Regular cardiac myocyte (primary cell): ENCODE results near the gene BUB1B. TPM values are rescaled to one million over a fixed set of nuclear protein-coding genes. Genes with fewer than 3 reads are reported as not detected.

Source experiments
- total RNA-seq: library from RNA; depleted of rRNA; stranded (reverse); fragments of >200 nt; gene quantifications from 2 replicates; pipeline ENCODE4 v1.2.3, GENCODE V29; 2014

BUB1B gene
- 2.8 and 37.4 TPM in 2 replicates for total RNA-seq

GRCh38 chr15:40160689-40161688 is at the start of gene BUB1B:
Gene BUB1B (plus strand): TSS chr15:40161069. CDS start chr15:40161221, 152 bp downstream.

GRCh38 chr15:40238532-40239403 is 77.9 kb downstream of the BUB1B start, which contains the start of gene PAK6:
Gene PAK6 (plus strand): TSS chr15:40239063. CDS start chr15:40264786, 25,723 bp downstream.

Other genes starting within 250 kb of the BUB1B start
- 136 and 250 TPM in 2 replicates for gene GPR176, start 240.8 kb upstream of the BUB1B start, total RNA-seq
- gene EIF2AK4, start 227.0 kb upstream of the BUB1B start, total RNA-seq, result 82.6 and 98.5 TPM in 2 replicates
- 158 and 237 TPM in 2 replicates for gene SRP14, start 121.9 kb upstream of the BUB1B start, total RNA-seq
- 0.19 and 2.5 TPM in 2 replicates for gene BMF, start 52.2 kb upstream of the BUB1B start, total RNA-seq
- 0.56 TPM in 1 of 2 replicates, not detected in the other for gene PAK6, start 78.0 kb downstream of the BUB1B start, total RNA-seq
- not detected in 2 replicates for gene ANKRD63, start 122.0 kb downstream of the BUB1B start, total RNA-seq
- under 0.01 and 0.38 TPM in 2 replicates for gene PLCB2, start 146.9 kb downstream of the BUB1B start, total RNA-seq
- 37.8 and 39.5 TPM in 2 replicates for gene INAFM2, start 162.6 kb downstream of the BUB1B start, total RNA-seq
- 16.9 and 18.0 TPM in 2 replicates for gene CCDC9B, start 179.9 kb downstream of the BUB1B start, total RNA-seq
- not detected in 2 replicates for gene PHGR1, start 190.0 kb downstream of the BUB1B start, total RNA-seq
- under 0.01 and 0.19 TPM in 2 replicates for gene DISP2, start 197.2 kb downstream of the BUB1B start, total RNA-seq
- 65.1 and 89.1 TPM in 2 replicates for gene KNSTRN, start 221.7 kb downstream of the BUB1B start, total RNA-seq
- gene IVD, start 244.7 kb downstream of the BUB1B start, total RNA-seq, result 41.7 and 59.4 TPM in 2 replicates